ENCODE measurements around the gene POP7. TPM values are rescaled to one million over a fixed set of nuclear protein-coding genes. Genes with fewer than 3 reads are reported as not detected.

POP7 gene
- total RNA-seq, 1 experiment from 2014 or later, result 72.6 TPM

- H3K4me1 ChIP-seq (ENCODE audit: insufficient read depth, low read length, poor library complexity, severe bottlenecking), result no peaks in the 10 kb centered on the region
Observed at GRCh38 chr7:100731937-100732636, 26.2 kb downstream of the POP7 start.

GRCh38 chr7:100735730-100736129 lies 29.8 kb downstream of the POP7 start:
- H3K36me3 ChIP-seq (ENCODE audit: insufficient read depth, low read length, poor library complexity, severe bottlenecking), result no peaks in the 10 kb centered on the region
- no peaks in the 10 kb centered on the region for H3K9me3 ChIP-seq (ENCODE audit: low read depth, low read length, poor library complexity, severe bottlenecking)
- intact Hi-C loops (cut with micrococcal nuclease; ENCODE audit: unreplicated experiment), result no loop called here
- DNase-seq (ENCODE audit: low spot score), result no peak
- H3K27me3 ChIP-seq (replicated peaks; ENCODE audit: insufficient read depth, low read depth, low read length, poor library complexity), result no peaks in the 10 kb centered on the region
- ChIA-PET POLR2A (ENCODE audit: low non-redundant PET) (no interaction called here), CTCF (interaction anchor here (0.6 kb wide), 1 partner anchor 154 kb away, joined by 9 read pairs; the partner anchor contains the start of gene UFSP1)
- no peak for TF ChIP-seq CTCF (conservative IDR thresholded peaks at IDR 0.05; ENCODE audit: low read depth, low read length)
- TF ChIP-seq EZH2 (IDR thresholded peaks at IDR 0.05; ENCODE audit: borderline replicate concordance, low read depth, low read length, poor library complexity, severe bottlenecking), result no peak
- no peak overlapping the region for H3K27ac ChIP-seq (ENCODE audit: low read depth, low read length, poor library complexity, severe bottlenecking)
- no peaks in the 10 kb centered on the region for H3K4me1 ChIP-seq (ENCODE audit: insufficient read depth, low read length, poor library complexity, severe bottlenecking)
- H3K4me3 ChIP-seq (ENCODE audit: low read depth, low read length, poor library complexity, severe bottlenecking), result no peak overlapping the region
- BruUV-seq (replicated peaks), result no TSS peak

More at GRCh38 chr7:100731937-100732636, 26.2 kb downstream of the POP7 start:
- BruUV-seq (replicated peaks), result no TSS peak
- TF ChIP-seq CTCF (conservative IDR thresholded peaks at IDR 0.05; ENCODE audit: low read depth, low read length), result no peak
- TF ChIP-seq EZH2 (IDR thresholded peaks at IDR 0.05; ENCODE audit: borderline replicate concordance, low read depth, low read length, poor library complexity, severe bottlenecking), result no peak
- no peaks in the 10 kb centered on the region for H3K36me3 ChIP-seq (ENCODE audit: insufficient read depth, low read length, poor library complexity, severe bottlenecking)
- no peak overlapping the region for H3K27ac ChIP-seq (ENCODE audit: low read depth, low read length, poor library complexity, severe bottlenecking)
- POLR2A ChIA-PET (ENCODE audit: low non-redundant PET), result no interaction called here
- intact Hi-C loops (cut with micrococcal nuclease; ENCODE audit: unreplicated experiment), result no loop called here
- no peak for DNase-seq (ENCODE audit: low spot score)
- CTCF ChIA-PET, result interaction anchor here (0.5 kb wide), 1 partner anchor 445 kb away, joined by 3 read pairs; no protein-coding TSS in a partner anchor
- H3K27me3 ChIP-seq (replicated peaks; ENCODE audit: insufficient read depth, low read depth, low read length, poor library complexity), result no peaks in the 10 kb centered on the region
- no peak overlapping the region for H3K4me3 ChIP-seq (ENCODE audit: low read depth, low read length, poor library complexity, severe bottlenecking)
- no peaks in the 10 kb centered on the region for H3K9me3 ChIP-seq (ENCODE audit: low read depth, low read length, poor library complexity, severe bottlenecking)

GRCh38 chr7:100736671-100737070 lies 30.8 kb downstream of the POP7 start:
- BruUV-seq (replicated peaks), result no TSS peak
- intact Hi-C loops (cut with micrococcal nuclease; ENCODE audit: unreplicated experiment), result no loop called here
- Histone ChIP-seq H3K27me3 (replicated peaks; ENCODE audit: insufficient read depth, low read depth, low read length, poor library complexity) (no peaks in the 10 kb centered on the region), H3K9me3 (ENCODE audit: low read depth, low read length, poor library complexity, severe bottlenecking) (no peaks in the 10 kb centered on the region), H3K4me3 (ENCODE audit: low read depth, low read length, poor library complexity, severe bottlenecking) (no peak overlapping the region), H3K4me1 (ENCODE audit: insufficient read depth, low read length, poor library complexity, severe bottlenecking) (no peaks in the 10 kb centered on the region), H3K27ac (ENCODE audit: low read depth, low read length, poor library complexity, severe bottlenecking) (no peak overlapping the region), H3K36me3 (ENCODE audit: insufficient read depth, low read length, poor library complexity, severe bottlenecking) (no peaks in the 10 kb centered on the region)
- ChIA-PET POLR2A (ENCODE audit: low non-redundant PET) (no interaction called here), CTCF (no interaction called here)
- DNase-seq (ENCODE audit: low spot score), result no peak
- TF ChIP-seq EZH2 (IDR thresholded peaks at IDR 0.05; ENCODE audit: borderline replicate concordance, low read depth, low read length, poor library complexity, severe bottlenecking) (no peak), CTCF (conservative IDR thresholded peaks at IDR 0.05; ENCODE audit: low read depth, low read length) (no peak)

Measured in A673 (cell line).